Activated T-cell treated with anti-CD3 and anti-CD28 coated beads, Interleukin-2, amount 50 U/mL, for 24 hours (primary cell): ENCODE data around the gene LTB4R.
"Not testable (repeated sequence)": the region's sequence is repeated elsewhere in the genome, so short reads cannot be mapped to it uniquely, and the experiment has no call there.

Experiments used
- DNase-seq: peaks from one replicate; pipeline ENCODE4 v3.0.0-alpha.2; 2020
- H3K27ac Mint-ChIP-seq: 2 replicates; pipeline ENCODE4 v1.8.0; 2020; ENCODE audit warnings: mild to moderate bottlenecking, mixed read lengths
- H3K27me3 Mint-ChIP-seq: 2 replicates; pipeline ENCODE4 v1.8.0; 2020; ENCODE audit warnings: mixed read lengths
- H3K36me3 Mint-ChIP-seq: 2 replicates; pipeline ENCODE4 v1.8.0; 2020; ENCODE audit warnings: low read depth, mixed read lengths
- H3K4me1 Mint-ChIP-seq: 2 replicates; pipeline ENCODE4 v1.8.0; 2020; ENCODE audit warnings: low read depth, mixed read lengths
- H3K4me3 Mint-ChIP-seq: 2 replicates; pipeline ENCODE4 v1.8.0; 2020; ENCODE audit warnings: mild to moderate bottlenecking, moderate library complexity, mixed read lengths
- H3K9me3 Mint-ChIP-seq: 2 replicates; pipeline ENCODE4 v1.8.0; 2020; ENCODE audit warnings: mixed read lengths

Gene LTB4R

GRCh38 chr14:24351517-24351916 lies 40.2 kb downstream of the LTB4R start:
- Mint-ChIP-seq H3K4me3 (no peak overlapping the region), H3K36me3 (no peaks in the 10 kb centered on the region), H3K9me3 (no peaks in the 10 kb centered on the region), H3K4me1 (peaks cover 3% of the 10 kb centered on the region), H3K27ac (no peak overlapping the region), H3K27me3 (peaks cover 60% of the 10 kb centered on the region)
- no peak for DNase-seq

- no peak overlapping the region for H3K4me3 Mint-ChIP-seq
- no peaks in the 10 kb centered on the region for H3K9me3 Mint-ChIP-seq
- H3K36me3 Mint-ChIP-seq, result no peaks in the 10 kb centered on the region
- peaks cover 3% of the 10 kb centered on the region for H3K4me1 Mint-ChIP-seq
- no peak for DNase-seq
- peak overlapping the region; percentile 38 for H3K27ac Mint-ChIP-seq
- peaks cover 56% of the 10 kb centered on the region for H3K27me3 Mint-ChIP-seq
Observed at GRCh38 chr14:24353559-24354481, 42.5 kb downstream of the LTB4R start.

- H3K36me3 Mint-ChIP-seq, DNase-seq, H3K4me1 Mint-ChIP-seq, H3K9me3 Mint-ChIP-seq, H3K4me3 Mint-ChIP-seq, H3K27ac Mint-ChIP-seq: not testable (repeated sequence)
- H3K27me3 Mint-ChIP-seq, result peaks cover 54% of the 10 kb centered on the region
Observed at GRCh38 chr14:24354482-24354825, 43.2 kb downstream of the LTB4R start.

- no peak for DNase-seq
- H3K27me3 Mint-ChIP-seq, result peaks cover 52% of the 10 kb centered on the region
Observed at GRCh38 chr14:24355009-24355408, 43.7 kb downstream of the LTB4R start.

GRCh38 chr14:24356208-24356607 lies 44.9 kb downstream of the LTB4R start:
- peaks cover 3% of the 10 kb centered on the region for H3K4me1 Mint-ChIP-seq
- H3K27me3 Mint-ChIP-seq, result peaks cover 48% of the 10 kb centered on the region
- no peak for DNase-seq
- H3K27ac Mint-ChIP-seq, result no peak overlapping the region
- no peaks in the 10 kb centered on the region for H3K9me3 Mint-ChIP-seq
- no peaks in the 10 kb centered on the region for H3K36me3 Mint-ChIP-seq
- H3K4me3 Mint-ChIP-seq, result no peak overlapping the region

More at GRCh38 chr14:24355009-24355408, 43.7 kb downstream of the LTB4R start:
- no peak overlapping the region for H3K27ac Mint-ChIP-seq
- no peaks in the 10 kb centered on the region for H3K9me3 Mint-ChIP-seq
- no peaks in the 10 kb centered on the region for H3K36me3 Mint-ChIP-seq
- H3K4me1 Mint-ChIP-seq, result peaks cover 3% of the 10 kb centered on the region
- no peak overlapping the region for H3K4me3 Mint-ChIP-seq

- no peak overlapping the region for H3K27ac Mint-ChIP-seq
- no peaks in the 10 kb centered on the region for H3K36me3 Mint-ChIP-seq
- no peak for DNase-seq
- H3K4me1 Mint-ChIP-seq, result peaks cover 3% of the 10 kb centered on the region
- H3K4me3 Mint-ChIP-seq, result no peak overlapping the region
- no peaks in the 10 kb centered on the region for H3K9me3 Mint-ChIP-seq
- peaks cover 39% of the 10 kb centered on the region for H3K27me3 Mint-ChIP-seq
Observed at GRCh38 chr14:24360281-24360680, 49.0 kb downstream of the LTB4R start.

- peaks cover 11% of the 10 kb centered on the region for H3K4me1 Mint-ChIP-seq
- H3K9me3 Mint-ChIP-seq, result no peaks in the 10 kb centered on the region
- H3K27me3 Mint-ChIP-seq, result peaks cover 48% of the 10 kb centered on the region
- no peak overlapping the region for H3K27ac Mint-ChIP-seq
- no peak for DNase-seq
- no peaks in the 10 kb centered on the region for H3K36me3 Mint-ChIP-seq
- H3K4me3 Mint-ChIP-seq, result no peak overlapping the region
Observed at GRCh38 chr14:24361326-24361725, 50.0 kb downstream of the LTB4R start.

- Mint-ChIP-seq H3K27ac (no peak overlapping the region), H3K36me3 (no peaks in the 10 kb centered on the region), H3K27me3 (peaks cover 53% of the 10 kb centered on the region), H3K9me3 (no peaks in the 10 kb centered on the region), H3K4me1 (peaks cover 19% of the 10 kb centered on the region), H3K4me3 (no peak overlapping the region)
- no peak for DNase-seq
Observed at GRCh38 chr14:24362241-24362960, 51.1 kb downstream of the LTB4R start.

GRCh38 chr14:24363401-24363800 lies 52.1 kb downstream of the LTB4R start:
- no peak overlapping the region for H3K4me3 Mint-ChIP-seq
- no peak overlapping the region for H3K27ac Mint-ChIP-seq
- peaks cover 57% of the 10 kb centered on the region for H3K27me3 Mint-ChIP-seq
- no peaks in the 10 kb centered on the region for H3K9me3 Mint-ChIP-seq
- H3K36me3 Mint-ChIP-seq, result no peaks in the 10 kb centered on the region
- DNase-seq, result no peak
- peaks cover 26% of the 10 kb centered on the region for H3K4me1 Mint-ChIP-seq

- Mint-ChIP-seq H3K9me3 (no peaks in the 10 kb centered on the region), H3K27me3 (peaks cover 61% of the 10 kb centered on the region), H3K36me3 (no peaks in the 10 kb centered on the region), H3K27ac (no peak overlapping the region), H3K4me1 (peaks cover 26% of the 10 kb centered on the region), H3K4me3 (no peak overlapping the region)
- no peak for DNase-seq
Observed at GRCh38 chr14:24364841-24365240, 53.5 kb downstream of the LTB4R start.

- no peaks in the 10 kb centered on the region for H3K9me3 Mint-ChIP-seq
- peaks cover 55% of the 10 kb centered on the region for H3K27me3 Mint-ChIP-seq
- DNase-seq, result peak; percentile 76
- peak overlapping the region; percentile 68 for H3K27ac Mint-ChIP-seq
- H3K4me1 Mint-ChIP-seq, result peaks cover 26% of the 10 kb centered on the region
- H3K36me3 Mint-ChIP-seq, result no peaks in the 10 kb centered on the region
- peak overlapping the region; percentile 59 for H3K4me3 Mint-ChIP-seq
Observed at GRCh38 chr14:24365600-24366412, 54.5 kb downstream of the LTB4R start.

- H3K4me3 Mint-ChIP-seq, result peak overlapping the region; percentile 59
- no peaks in the 10 kb centered on the region for H3K9me3 Mint-ChIP-seq
- peaks cover 26% of the 10 kb centered on the region for H3K4me1 Mint-ChIP-seq
- H3K27ac Mint-ChIP-seq, result no peak overlapping the region
- no peak for DNase-seq
- H3K27me3 Mint-ChIP-seq, result peaks cover 52% of the 10 kb centered on the region
- no peaks in the 10 kb centered on the region for H3K36me3 Mint-ChIP-seq
Observed at GRCh38 chr14:24366413-24366720, 55.1 kb downstream of the LTB4R start.

GRCh38 chr14:24366721-24367513 lies 55.6 kb downstream of the LTB4R start:
- Mint-ChIP-seq H3K36me3 (no peaks in the 10 kb centered on the region), H3K27me3 (peaks cover 46% of the 10 kb centered on the region), H3K9me3 (no peaks in the 10 kb centered on the region), H3K4me3 (peak overlapping the region; percentile 64), H3K27ac (peak overlapping the region; percentile 18), H3K4me1 (peaks cover 26% of the 10 kb centered on the region)
- DNase-seq, result peak; percentile 55
